ENCODE results near the gene SNW1.
"Not testable (repeated sequence)": the region's sequence is repeated elsewhere in the genome, so short reads cannot be mapped to it uniquely, and the experiment has no call there.

SNW1 gene

DNA sequence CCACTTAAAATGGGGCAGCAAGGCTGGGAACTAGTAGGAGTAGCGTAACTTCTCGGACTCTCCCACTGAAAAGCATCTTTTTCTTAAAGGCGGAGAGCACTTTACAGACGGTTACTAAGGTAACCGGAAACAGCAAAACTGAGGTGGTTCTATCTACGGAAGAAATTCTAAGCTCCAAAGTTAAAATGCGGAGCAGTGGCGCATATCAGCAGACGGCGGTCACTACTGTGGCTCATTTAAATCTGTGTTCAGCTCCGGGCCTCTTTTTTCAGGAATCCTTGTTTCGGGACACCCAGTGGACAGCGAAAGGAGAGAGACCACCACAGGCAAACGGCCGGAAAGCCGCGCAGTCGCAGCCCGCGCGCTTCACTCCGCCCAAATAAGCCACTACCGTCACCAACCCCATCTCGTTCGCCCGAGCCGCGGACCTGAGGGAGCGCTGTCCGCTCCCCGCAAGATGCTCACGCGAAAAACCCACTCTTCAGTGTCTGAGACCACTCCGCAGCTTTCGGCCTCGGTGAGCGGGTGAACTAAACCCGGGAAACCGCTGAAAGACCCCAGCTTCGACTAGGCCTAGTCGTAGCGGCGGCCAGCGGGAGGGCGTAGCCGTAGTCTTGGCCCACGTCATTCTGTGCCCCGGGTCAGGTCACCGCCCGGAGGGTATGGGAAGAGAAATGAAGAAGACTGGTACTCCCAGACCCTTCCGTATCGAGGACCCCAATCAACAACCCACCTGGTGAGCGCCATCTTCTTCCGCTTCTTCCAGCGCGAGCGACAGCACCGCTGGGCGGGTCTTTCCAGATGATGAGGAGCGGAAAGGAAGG is at the start of gene SNW1:
TSS of gene SNW1 (minus strand) at position 776 of the 824 bp plus-strand sequence. CDS start at position 747, 29 bp downstream.
- DNase-seq = no peak

- no peak for DNase-seq
Measured at GRCh38 chr14:77809011-77809410, 48.1 kb upstream of the SNW1 start.

DNA sequence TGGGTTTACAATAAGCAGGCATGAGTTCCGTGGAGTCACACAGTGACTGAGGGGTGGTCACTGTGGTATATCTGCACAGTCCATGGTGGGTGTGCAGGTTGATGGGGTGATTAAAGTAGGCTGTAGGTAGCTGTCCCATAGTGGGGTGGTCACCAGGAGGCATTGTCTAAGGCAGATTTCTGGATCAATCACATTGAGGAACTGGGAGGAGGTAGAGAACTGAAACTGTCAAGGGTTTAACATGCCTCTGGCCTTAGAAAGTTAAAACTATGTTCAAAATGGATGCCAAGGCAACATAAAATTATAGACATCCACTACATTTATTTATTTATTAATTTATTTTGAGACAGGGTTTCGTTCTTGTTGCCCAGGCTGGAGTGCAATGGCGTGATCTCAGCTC is 47.3 kb upstream of the SNW1 start:
- no peak for DNase-seq

DNA sequence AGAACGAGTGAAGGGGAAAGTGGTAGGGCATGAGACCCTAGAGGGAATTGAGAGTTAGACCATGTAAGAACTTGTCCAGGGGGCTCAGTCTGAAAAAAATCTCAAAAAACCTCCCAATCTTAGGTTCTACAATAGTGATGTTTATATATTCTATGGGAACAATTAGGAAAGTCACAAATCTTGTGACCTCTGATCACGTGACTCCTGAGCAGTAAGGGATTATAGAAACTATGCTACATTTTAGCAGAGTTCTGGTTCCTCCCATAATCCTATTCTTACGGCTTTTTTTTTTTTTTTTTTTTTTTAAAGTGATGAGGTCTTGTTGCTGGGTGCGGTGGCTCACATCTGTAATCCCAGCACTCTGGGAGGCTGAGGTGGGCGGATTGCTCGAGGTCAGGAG is 44.8 kb upstream of the SNW1 start:
- no peak for DNase-seq

DNA sequence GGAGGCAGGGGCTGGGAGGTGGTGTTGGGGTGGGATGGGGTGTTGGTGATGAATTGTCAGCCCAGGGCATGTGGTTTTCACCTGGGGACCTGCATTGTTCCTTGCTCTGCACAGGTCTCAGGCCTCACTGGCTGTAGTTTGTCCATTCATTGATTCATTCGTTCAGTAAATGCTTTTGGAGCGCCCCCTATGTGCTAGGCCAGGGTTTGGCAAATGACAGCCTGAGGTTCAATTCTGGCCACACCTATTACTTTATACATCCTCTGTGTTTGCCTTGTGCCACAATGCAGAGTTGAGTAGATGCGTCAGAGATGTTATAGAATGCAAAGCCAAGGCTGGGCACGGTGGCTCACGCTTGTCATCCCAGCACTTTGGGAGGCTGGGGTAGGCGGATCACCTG is 43.6 kb upstream of the SNW1 start:
- DNase-seq = no peak

GRCh38 chr14:77800814-77801213 is 39.9 kb upstream of the SNW1 start:
- DNase-seq = no peak

- peak; percentile 70 for DNase-seq
Measured at GRCh38 chr14:77799863-77800730, 39.1 kb upstream of the SNW1 start, which contains the start of gene ADCK1. ADCK1 (plus strand) TSS chr14:77800109; CDS start chr14:77818979, 18,870 bp downstream.

GRCh38 chr14:77799456-77799855 is 38.5 kb upstream of the SNW1 start:
- not testable (repeated sequence) for DNase-seq

- no peak for DNase-seq
Measured at GRCh38 chr14:77794357-77794756, 33.4 kb upstream of the SNW1 start.

- not testable (repeated sequence) for DNase-seq
Measured at GRCh38 chr14:77793255-77793654, 32.3 kb upstream of the SNW1 start.

DNA sequence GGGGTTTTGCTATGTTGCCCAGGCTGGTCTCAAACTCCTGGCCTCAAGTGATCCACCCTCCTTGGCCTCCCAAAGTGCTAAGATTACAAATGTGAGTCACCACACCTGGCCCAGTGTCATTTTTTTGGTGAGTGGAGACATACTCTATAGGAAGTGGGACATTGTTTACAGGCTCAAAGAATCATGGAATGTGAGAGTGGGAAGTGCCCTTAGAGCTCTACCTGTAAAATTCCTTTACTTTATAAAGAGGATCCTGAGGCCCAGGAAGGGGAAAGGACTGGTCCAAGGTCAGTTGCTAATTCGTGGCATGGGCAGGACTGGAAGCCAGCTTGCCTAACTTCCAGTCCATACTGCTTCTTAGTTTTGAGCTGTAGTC is 30.3 kb upstream of the SNW1 start:
- no peak for DNase-seq

DNA sequence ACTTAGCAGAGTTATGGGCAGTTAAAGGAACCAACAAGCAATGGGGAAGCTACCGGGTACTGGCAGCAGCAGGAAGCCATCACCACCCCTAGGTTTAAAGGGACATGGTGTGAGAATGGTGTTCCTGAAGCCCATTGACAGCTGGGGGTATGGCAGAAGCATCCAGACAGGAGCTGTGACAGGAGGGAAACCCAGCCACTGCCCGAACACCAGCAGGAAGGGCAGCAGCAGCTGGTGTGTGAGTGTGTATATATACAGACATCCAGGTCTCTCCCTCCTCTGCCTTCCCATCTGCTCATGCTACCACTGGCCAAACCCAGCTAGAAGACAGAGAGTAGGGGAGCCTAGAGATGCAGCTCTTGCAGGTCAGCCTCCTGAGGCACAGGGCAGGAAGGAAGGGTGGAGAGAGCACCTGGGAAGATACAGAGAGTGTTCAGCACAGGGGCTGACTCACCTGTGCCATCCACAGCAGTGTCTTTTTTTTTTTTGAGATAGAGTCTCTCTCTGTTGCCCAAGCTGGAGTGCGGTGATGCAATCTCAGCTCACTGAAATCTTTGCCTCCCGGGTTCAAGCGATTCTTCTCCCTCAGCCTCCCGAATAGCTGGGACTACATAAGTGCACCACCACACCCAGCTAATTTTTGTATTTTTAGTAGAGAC is 29.7 kb upstream of the SNW1 start:
- no peak for DNase-seq

- no peak for DNase-seq
Measured at GRCh38 chr14:77786148-77786547, 25.2 kb upstream of the SNW1 start.

- no peak for DNase-seq
Measured at GRCh38 chr14:77782202-77782601, 21.2 kb upstream of the SNW1 start.

GRCh38 chr14:77773966-77774365 is 13.0 kb upstream of the SNW1 start:
- not testable (repeated sequence) for DNase-seq

DNA sequence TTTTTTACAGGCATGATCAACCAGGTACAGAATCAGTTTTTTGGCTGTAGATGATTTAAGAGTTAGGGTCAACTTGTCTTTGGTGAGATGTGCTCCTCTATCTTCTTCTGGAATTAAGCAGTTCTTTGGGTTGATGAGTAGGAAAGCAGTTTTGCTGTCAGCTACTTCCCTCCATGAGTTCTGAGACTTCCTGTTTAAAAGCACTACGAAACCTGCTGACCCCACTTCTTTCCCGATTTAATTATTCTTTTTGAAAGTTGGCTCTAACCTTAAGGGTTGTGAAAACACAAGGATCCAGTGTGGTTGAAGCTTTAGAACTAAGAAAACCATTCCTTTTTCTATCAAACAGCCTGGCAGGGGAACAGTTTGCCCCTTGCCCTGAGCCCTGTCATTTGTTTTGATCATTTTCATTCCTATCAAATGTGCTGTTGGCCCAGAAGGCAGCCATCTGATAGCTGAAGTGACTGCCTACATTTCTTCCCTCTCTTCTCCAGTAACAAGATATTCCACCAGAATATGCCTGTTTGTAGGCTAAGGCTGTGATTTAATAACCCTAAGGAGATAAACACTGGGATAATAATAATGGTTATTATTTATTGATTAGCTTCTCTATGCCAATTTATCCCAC is 7.6 kb upstream of the SNW1 start:
- not testable (repeated sequence) for DNase-seq

DNA sequence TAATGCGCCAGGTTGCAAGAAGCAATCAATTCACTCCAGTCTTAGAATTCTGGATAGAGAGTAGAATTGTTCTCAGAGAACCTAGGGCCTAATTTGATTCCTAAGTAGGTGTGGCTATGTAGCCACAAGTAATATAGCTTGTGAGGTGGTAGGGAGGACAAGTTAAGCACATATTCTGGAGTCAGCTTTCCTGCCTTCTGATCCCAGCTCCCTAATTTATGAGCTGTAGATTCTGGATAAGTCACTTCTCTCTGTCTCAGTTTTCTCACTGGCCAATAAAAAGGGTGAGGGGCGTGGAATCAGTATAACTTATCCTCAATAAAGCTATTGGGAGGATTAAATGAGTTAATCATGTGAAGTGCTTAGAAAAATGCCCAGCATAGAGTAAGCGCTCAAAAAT is 3.0 kb upstream of the SNW1 start:
- DNase-seq = no peak

- DNase-seq = no peak
Measured at GRCh38 chr14:77763316-77763715, 2.4 kb upstream of the SNW1 start.

DNA sequence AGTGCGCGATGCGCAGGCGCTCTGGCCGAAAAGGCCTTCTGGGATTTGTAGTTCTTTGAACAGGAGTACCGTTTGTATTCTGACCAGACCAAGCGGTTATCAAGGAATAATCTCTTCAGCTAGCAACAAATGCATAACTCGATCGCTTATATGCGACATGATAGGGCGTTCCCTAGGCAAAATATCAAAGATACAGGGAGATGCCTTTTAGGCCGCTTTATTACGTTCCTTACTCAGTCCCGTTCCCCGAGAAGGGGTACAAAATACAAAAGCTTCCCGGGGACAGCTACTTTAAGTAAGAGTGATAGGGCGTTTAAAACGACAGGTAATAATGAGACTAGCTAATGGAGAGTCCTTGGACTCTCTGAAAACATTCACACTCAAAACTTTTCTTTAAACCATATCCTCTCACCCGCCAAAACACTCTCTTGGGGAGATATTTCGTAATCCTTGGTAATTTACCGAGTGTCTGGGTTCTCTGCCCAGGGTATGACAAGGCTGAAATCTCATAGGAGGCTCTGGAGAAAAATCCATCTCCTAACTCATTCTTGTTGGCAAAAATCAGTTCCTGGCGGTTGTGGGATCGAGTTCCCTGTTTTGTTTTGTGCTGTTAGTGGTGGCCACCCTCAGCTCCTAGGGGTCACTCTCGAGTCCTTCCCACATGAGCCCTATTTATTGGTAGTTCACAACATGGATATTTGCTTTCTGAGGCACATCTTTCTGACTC is 412 bp upstream of the SNW1 start:
- peak; percentile 94 for DNase-seq

DNA sequence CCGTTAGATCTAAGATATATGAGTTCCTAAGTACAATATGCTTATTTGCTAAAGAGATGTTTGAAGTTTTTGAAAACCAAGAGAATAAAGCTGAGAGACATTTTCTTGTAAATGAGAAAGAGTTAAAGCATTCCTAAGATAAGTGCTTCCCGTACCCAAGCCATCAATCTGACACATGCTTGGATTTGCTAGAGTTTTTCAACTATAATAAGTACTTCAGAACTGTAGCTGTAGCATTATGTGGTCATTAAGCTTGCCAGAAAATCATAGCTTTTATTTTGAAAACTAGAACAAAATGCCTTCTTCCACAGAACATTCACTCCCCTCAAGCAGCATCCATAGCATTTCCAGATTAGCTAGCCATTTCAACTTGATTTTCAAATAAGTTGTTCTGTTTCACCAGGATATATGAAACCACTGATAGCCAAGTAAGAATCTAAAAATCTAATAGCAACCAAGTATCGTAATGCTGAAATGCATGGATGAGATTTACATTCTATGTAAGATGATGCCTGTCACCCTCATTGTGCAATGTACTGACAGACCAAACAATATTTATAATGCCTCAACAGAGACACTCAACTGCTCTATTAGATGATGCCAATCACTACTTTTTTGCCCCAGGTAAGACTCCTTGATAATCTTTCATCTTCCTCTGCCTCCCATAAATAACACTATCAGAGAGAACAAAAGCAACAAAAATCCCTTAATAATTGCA is 8.0 kb downstream of the SNW1 start:
- no peak for DNase-seq

- no peak for DNase-seq
Measured at GRCh38 chr14:77752266-77752665, 8.7 kb downstream of the SNW1 start.
